Lower leg skin (tissue), 4 donors: ENCODE measurements around the gene TNPO1. TPM values are rescaled to one million over a fixed set of nuclear protein-coding genes. Genes with fewer than 3 reads are reported as not detected.

ENCODE experiments used
- DNase-seq, 2 donors: peaks; one replicate each; pipeline ENCODE4 v3.0.0-alpha.2; 2019; ENCODE audit warnings: low spot score in 2 of 2
- H3K4me3 ChIP-seq: fragments of 200-600 bp; sonication (generic); 2 replicates; pipeline ENCODE4 v1.5.1; 2017; ENCODE audit warnings: mild to moderate bottlenecking, low read depth; ENCODE audit not compliant: poor library complexity, severe bottlenecking
- CTCF ChIP-seq, 3 donors: fragments of 450-650 bp; IDR thresholded peaks; one replicate each; pipeline ENCODE4 v1.5.1; 2016; ENCODE audit warnings: antibody characterized with exemption in 3 of 3, mild to moderate bottlenecking in 3 of 3, moderate library complexity in 2 of 3
- POLR2A ChIP-seq, 2 donors: fragments of 450-650 bp; IDR thresholded peaks; one replicate each; pipeline ENCODE4 v1.6.1; 2016 to 2017; ENCODE audit warnings: antibody characterized with exemption in 2 of 2, mild to moderate bottlenecking in 1 of 2, moderate library complexity in 1 of 2
- WGBS, 2 donors: methylation state at CpG; one replicate each; pipeline ENCODE4 v1.1.5; 2018; 5-methylcytosine and 5-hydroxymethylcytosine counted together
- intact Hi-C: fragments of 100-400 bp; cut with DNase I; formaldehyde crosslinking; loops from one replicate; pipeline ENCODE4 v1.15.0; 2023; ENCODE audit warnings: low total_unique reads
- total RNA-seq, 4 donors: library from RNA; depleted of rRNA; stranded (reverse); fragments of >200 nt; gene quantifications; one replicate each; pipeline ENCODE4 v1.1.0, GENCODE V29; 2016

Gene TNPO1
- total RNA-seq, 4 donors from 2014 or later: 55.5 to 83.4 (median 66.2) TPM

- no peak for TF ChIP-seq POLR2A (IDR thresholded peaks at IDR 0.05)
- TF ChIP-seq CTCF (IDR thresholded peaks at IDR 0.05): no peak
Observed at GRCh38 chr5:72848474-72849428, 32.3 kb downstream of the TNPO1 start.

GRCh38 chr5:72849546-72849945 is 33.1 kb downstream of the TNPO1 start:
- no peak for DNase-seq
- no peak for TF ChIP-seq CTCF (IDR thresholded peaks at IDR 0.05)
- no peak for TF ChIP-seq POLR2A (IDR thresholded peaks at IDR 0.05)
- intact Hi-C loops: no loop called here
- WGBS, 2 donors: 15 to 16% methylated on average over 4 of the region's 4 CpGs
- no peak overlapping the region for H3K4me3 ChIP-seq

More at GRCh38 chr5:72848474-72849428, 32.3 kb downstream of the TNPO1 start:
- intact Hi-C loops: no loop called here
- 1% methylated on average over 43 to 55 of the region's 81 CpGs for whole genome bisulfite sequencing, 2 donors
- DNase-seq: peak; percentile 30 to 88
- H3K4me3 ChIP-seq: peak overlapping the region; percentile 80

GRCh38 chr5:72850113-72850512 is 33.7 kb downstream of the TNPO1 start:
- intact Hi-C loops: no loop called here
- 63% methylated on average over 2 of the region's 2 CpGs for WGBS, 2 donors
- no peak overlapping the region for H3K4me3 ChIP-seq
- no peak for DNase-seq
- TF ChIP-seq CTCF (IDR thresholded peaks at IDR 0.05) (no peak), POLR2A (IDR thresholded peaks at IDR 0.05) (no peak)

GRCh38 chr5:72852356-72852755 is 35.9 kb downstream of the TNPO1 start:
- no peak overlapping the region for H3K4me3 ChIP-seq
- 87 to 88% methylated on average over 4 of the region's 4 CpGs for WGBS, 2 donors
- intact Hi-C loops: no loop called here
- TF ChIP-seq CTCF (IDR thresholded peaks at IDR 0.05) (no peak), POLR2A (IDR thresholded peaks at IDR 0.05) (no peak)
- DNase-seq: no peak

- TF ChIP-seq CTCF (IDR thresholded peaks at IDR 0.05): no peak
- TF ChIP-seq POLR2A (IDR thresholded peaks at IDR 0.05): no peak
- WGBS, 2 donors: 74 to 79% methylated on average over 3 of the region's 3 CpGs
- no peak for DNase-seq
- no peak overlapping the region for H3K4me3 ChIP-seq
- intact Hi-C loops: no loop called here
Observed at GRCh38 chr5:72854419-72854818, 38.0 kb downstream of the TNPO1 start.
